GM23338 (cell line): Measurements from ENCODE around the gene SPECC1L. TPM values are rescaled to one million over a fixed set of nuclear protein-coding genes. Genes with fewer than 3 reads are reported as not detected.

Experiments
- ATAC-seq: fragments of 200-7000 bp; cut with Tn5 transposase; 3 replicates; pipeline ENCODE4 v1.9.1; 2020
- DNase-seq: peaks from one replicate; pipeline ENCODE4 v3.0.0-alpha.2; 2015; ENCODE audit warnings: low spot score
- H2AFZ ChIP-seq: fragments of 200-600 bp; sonication (generic); 2 replicates; pipeline ENCODE4 v1.8.0; 2016; ENCODE audit warnings: antibody characterized with exemption, mild to moderate bottlenecking, moderate library complexity
- H3F3A ChIP-seq: fragments of 200-600 bp; sonication (generic); replicated peaks from 2 replicates; pipeline ENCODE4 v1.8.0; 2017; ENCODE audit warnings: antibody characterized with exemption, mixed run types, low read depth
- H3K27ac ChIP-seq: fragments of 200-600 bp; sonication (generic); 2 replicates; pipeline ENCODE4 v1.6.1; 2016; ENCODE audit warnings: low read depth
- H3K27me3 ChIP-seq: fragments of 200-600 bp; sonication (generic); 2 replicates; pipeline ENCODE4 v1.8.0; 2016; ENCODE audit warnings: mild to moderate bottlenecking, mixed run types, moderate library complexity; ENCODE audit not compliant: insufficient read depth
- H3K36me3 ChIP-seq: fragments of 200-600 bp; sonication (generic); 2 replicates; pipeline ENCODE4 v1.8.0; 2016; ENCODE audit warnings: mild to moderate bottlenecking; ENCODE audit not compliant: insufficient read depth
- H3K4me1 ChIP-seq: fragments of 200-600 bp; sonication (generic); 2 replicates; pipeline ENCODE4 v1.8.0; 2016; ENCODE audit warnings: mild to moderate bottlenecking, moderate library complexity; ENCODE audit not compliant: insufficient read depth
- H3K4me2 ChIP-seq: fragments of 200-600 bp; sonication (generic); 2 replicates; pipeline ENCODE4 v1.7.1; 2017; ENCODE audit warnings: mixed run types
- H3K4me3 ChIP-seq: fragments of 200-600 bp; sonication (generic); 2 replicates; pipeline ENCODE4 v1.6.1; 2016; ENCODE audit warnings: mixed run types
- H3K79me2 ChIP-seq: fragments of 200-600 bp; sonication (generic); replicated peaks from 2 replicates; pipeline ENCODE4 v1.8.0; 2017; ENCODE audit warnings: mild to moderate bottlenecking; ENCODE audit not compliant: insufficient read depth
- H3K9me2 ChIP-seq: fragments of 200-600 bp; sonication (generic); 2 replicates; pipeline ENCODE4 v1.8.0; 2017; ENCODE audit not compliant: insufficient read depth
- H4K20me1 ChIP-seq: fragments of 200-600 bp; sonication (generic); replicated peaks from 2 replicates; pipeline ENCODE4 v1.8.0; 2017; ENCODE audit warnings: mild to moderate bottlenecking; ENCODE audit not compliant: insufficient read depth
- H3K27ac Mint-ChIP-seq: 2 replicates; pipeline ENCODE4 v1.8.0; 2020; ENCODE audit warnings: inconsistent platforms, mild to moderate bottlenecking, moderate library complexity, mixed read lengths
- H3K27me3 Mint-ChIP-seq: 3 replicates; pipeline ENCODE4 v1.8.0; 2022; ENCODE audit warnings: low read depth, mild to moderate bottlenecking, moderate library complexity, mixed read lengths, inconsistent platforms; ENCODE audit not compliant: insufficient read depth, poor library complexity
- H3K36me3 Mint-ChIP-seq: 3 replicates; pipeline ENCODE4 v1.8.0; 2021; ENCODE audit warnings: low read depth, mild to moderate bottlenecking, inconsistent platforms, moderate library complexity, mixed read lengths
- H3K4me1 Mint-ChIP-seq: 3 replicates; pipeline ENCODE4 v1.8.0; 2020; ENCODE audit warnings: mild to moderate bottlenecking, inconsistent platforms, mixed read lengths
- H3K4me3 Mint-ChIP-seq: 3 replicates; pipeline ENCODE4 v1.8.0; 2021; ENCODE audit warnings: moderate library complexity, mild to moderate bottlenecking, inconsistent platforms, mixed read lengths
- H3K9me3 Mint-ChIP-seq: 3 replicates; pipeline ENCODE4 v1.8.0; 2020; ENCODE audit warnings: moderate library complexity, mild to moderate bottlenecking, inconsistent platforms, mixed read lengths
- CREB1 ChIP-seq: fragments of 250-450 bp; sonication (Bioruptor Pico); IDR thresholded peaks from 2 replicates; pipeline ENCODE4 v1.5.0; 2020; ENCODE audit warnings: low read depth, mild to moderate bottlenecking, moderate library complexity
- CTCF ChIP-seq, 2 experiments: fragments of 200-600 bp in 1 of 2; sonication (generic) in 1 of 2; conservative IDR thresholded peaks; 2 replicates each; pipeline versions ENCODE4 v1.5.1 to v1.6.1; 2016 to 2017; ENCODE audit warnings: antibody characterized with exemption in 2 of 2, low read depth in 2 of 2, mild to moderate bottlenecking in 2 of 2, moderate library complexity in 1 of 2
- ETS1 ChIP-seq: IDR thresholded peaks from 2 replicates; pipeline ENCODE4 v1.6.1; 2016; ENCODE audit warnings: antibody characterized with exemption
- EZH2 ChIP-seq: fragments of 200-600 bp; sonication (generic); IDR thresholded peaks from one replicate; pipeline ENCODE4 v1.8.0; 2017; ENCODE audit warnings: antibody characterized with exemption, mild to moderate bottlenecking, low read depth; ENCODE audit not compliant: unreplicated experiment
- EZH2phosphoT487 ChIP-seq: fragments of 200-600 bp; sonication (generic); IDR thresholded peaks from one replicate; pipeline ENCODE4 v1.8.1; 2018; ENCODE audit warnings: antibody characterized with exemption; ENCODE audit not compliant: unreplicated experiment
- JUNB ChIP-seq: IDR thresholded peaks from one replicate; pipeline ENCODE4 v1.6.1; 2016; ENCODE audit warnings: antibody characterized with exemption; ENCODE audit not compliant: unreplicated experiment
- NANOG ChIP-seq: IDR thresholded peaks from 2 replicates; pipeline ENCODE4 v1.6.1; 2016; ENCODE audit warnings: antibody characterized with exemption, borderline replicate concordance
- POLR2AphosphoS5 ChIP-seq: IDR thresholded peaks from 2 replicates; pipeline ENCODE4 v1.6.1; 2016; ENCODE audit warnings: antibody characterized with exemption, low read depth
- STAT1 ChIP-seq: IDR thresholded peaks from one replicate; pipeline ENCODE4 v1.6.1; 2016; ENCODE audit warnings: antibody characterized with exemption; ENCODE audit not compliant: unreplicated experiment
- ZNF114 ChIP-seq: fragments of 250-450 bp; sonication (Bioruptor Pico); IDR thresholded peaks from 2 replicates; pipeline ENCODE4 v1.5.0; 2020; ENCODE audit warnings: mild to moderate bottlenecking, moderate library complexity
- ZNF331 ChIP-seq: fragments of 250-450 bp; sonication (Bioruptor Pico); IDR thresholded peaks from 2 replicates; pipeline ENCODE4 v1.5.0; 2020; ENCODE audit warnings: low read depth, mild to moderate bottlenecking, moderate library complexity
- polyA plus RNA-seq: library from polyadenylated mRNA; unstranded; fragments of >200 nt; fragmentation: Nextera tagmentation; extraction: Ambion mirVana; gene quantifications from 2 replicates; pipeline ENCODE4 v1.2.1, GENCODE V29; 2016
- total RNA-seq: library from RNA; depleted of rRNA; stranded (reverse); fragments of >200 nt; shearing (Covaris generic); gene quantifications from 2 replicates; pipeline ENCODE4 v1.2.3, GENCODE V29; 2014
- TF ChIP-seq, protein P1 (sequence below): fragments of 250-450 bp; sonication (Bioruptor Pico); IDR thresholded peaks from 2 replicates; pipeline ENCODE4 v1.5.0; 2020; ENCODE audit warnings: mild to moderate bottlenecking, moderate library complexity
- TF ChIP-seq, protein P2 (sequence below): IDR thresholded peaks from one replicate; pipeline ENCODE4 v1.6.1; 2018; ENCODE audit warnings: antibody characterized with exemption; ENCODE audit not compliant: unreplicated experiment

The SPECC1L gene
- total and polyA plus RNA-seq, 2 experiments from 2014 or later = 24.3 to 44.7 TPM

DNA sequence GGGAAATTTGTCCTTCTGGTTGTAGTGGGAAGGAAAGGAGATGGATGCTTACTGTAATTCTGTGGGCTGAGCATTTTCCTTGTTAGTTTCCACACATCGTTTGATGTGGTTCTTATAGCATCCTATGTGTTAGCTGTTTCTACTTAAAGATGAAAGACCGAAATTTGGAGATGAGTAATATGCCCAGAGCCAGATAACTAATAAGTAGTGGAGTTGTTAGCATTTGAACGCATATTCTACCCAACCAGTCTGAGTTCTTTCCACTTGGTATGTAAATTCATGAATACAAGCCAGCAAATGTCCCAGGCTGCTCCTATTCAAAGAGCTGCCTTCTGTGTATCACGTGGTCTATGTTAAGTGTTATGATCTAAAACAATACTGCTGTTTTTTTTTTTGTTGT lies 14.6 kb downstream of the SPECC1L start:
- Mint-ChIP-seq H3K27ac (peak overlapping the region; percentile 1; the same call in 1 of the 2 replicates), H3K4me1 (peaks cover 49% of the 10 kb centered on the region), H3K27me3 (peaks cover 1% of the 10 kb centered on the region), H3K36me3 (no peaks in the 10 kb centered on the region; the same call in 2 of the 3 replicates), H3K4me3 (no peak overlapping the region), H3K9me3 (no peaks in the 10 kb centered on the region)
- H2AFZ ChIP-seq = no peak overlapping the region
- no peak for TF ChIP-seq CTCF (conservative IDR thresholded peaks at IDR 0.05; ENCODE audit: low read depth in 2 of 2)
- no peak for TF ChIP-seq ETS1
- TF ChIP-seq EZH2 = no peak
- TF ChIP-seq CREB1 (CRISPR knock-in tag) = no peak
- no peak for TF ChIP-seq JUNB
- TF ChIP-seq, protein P1, sequence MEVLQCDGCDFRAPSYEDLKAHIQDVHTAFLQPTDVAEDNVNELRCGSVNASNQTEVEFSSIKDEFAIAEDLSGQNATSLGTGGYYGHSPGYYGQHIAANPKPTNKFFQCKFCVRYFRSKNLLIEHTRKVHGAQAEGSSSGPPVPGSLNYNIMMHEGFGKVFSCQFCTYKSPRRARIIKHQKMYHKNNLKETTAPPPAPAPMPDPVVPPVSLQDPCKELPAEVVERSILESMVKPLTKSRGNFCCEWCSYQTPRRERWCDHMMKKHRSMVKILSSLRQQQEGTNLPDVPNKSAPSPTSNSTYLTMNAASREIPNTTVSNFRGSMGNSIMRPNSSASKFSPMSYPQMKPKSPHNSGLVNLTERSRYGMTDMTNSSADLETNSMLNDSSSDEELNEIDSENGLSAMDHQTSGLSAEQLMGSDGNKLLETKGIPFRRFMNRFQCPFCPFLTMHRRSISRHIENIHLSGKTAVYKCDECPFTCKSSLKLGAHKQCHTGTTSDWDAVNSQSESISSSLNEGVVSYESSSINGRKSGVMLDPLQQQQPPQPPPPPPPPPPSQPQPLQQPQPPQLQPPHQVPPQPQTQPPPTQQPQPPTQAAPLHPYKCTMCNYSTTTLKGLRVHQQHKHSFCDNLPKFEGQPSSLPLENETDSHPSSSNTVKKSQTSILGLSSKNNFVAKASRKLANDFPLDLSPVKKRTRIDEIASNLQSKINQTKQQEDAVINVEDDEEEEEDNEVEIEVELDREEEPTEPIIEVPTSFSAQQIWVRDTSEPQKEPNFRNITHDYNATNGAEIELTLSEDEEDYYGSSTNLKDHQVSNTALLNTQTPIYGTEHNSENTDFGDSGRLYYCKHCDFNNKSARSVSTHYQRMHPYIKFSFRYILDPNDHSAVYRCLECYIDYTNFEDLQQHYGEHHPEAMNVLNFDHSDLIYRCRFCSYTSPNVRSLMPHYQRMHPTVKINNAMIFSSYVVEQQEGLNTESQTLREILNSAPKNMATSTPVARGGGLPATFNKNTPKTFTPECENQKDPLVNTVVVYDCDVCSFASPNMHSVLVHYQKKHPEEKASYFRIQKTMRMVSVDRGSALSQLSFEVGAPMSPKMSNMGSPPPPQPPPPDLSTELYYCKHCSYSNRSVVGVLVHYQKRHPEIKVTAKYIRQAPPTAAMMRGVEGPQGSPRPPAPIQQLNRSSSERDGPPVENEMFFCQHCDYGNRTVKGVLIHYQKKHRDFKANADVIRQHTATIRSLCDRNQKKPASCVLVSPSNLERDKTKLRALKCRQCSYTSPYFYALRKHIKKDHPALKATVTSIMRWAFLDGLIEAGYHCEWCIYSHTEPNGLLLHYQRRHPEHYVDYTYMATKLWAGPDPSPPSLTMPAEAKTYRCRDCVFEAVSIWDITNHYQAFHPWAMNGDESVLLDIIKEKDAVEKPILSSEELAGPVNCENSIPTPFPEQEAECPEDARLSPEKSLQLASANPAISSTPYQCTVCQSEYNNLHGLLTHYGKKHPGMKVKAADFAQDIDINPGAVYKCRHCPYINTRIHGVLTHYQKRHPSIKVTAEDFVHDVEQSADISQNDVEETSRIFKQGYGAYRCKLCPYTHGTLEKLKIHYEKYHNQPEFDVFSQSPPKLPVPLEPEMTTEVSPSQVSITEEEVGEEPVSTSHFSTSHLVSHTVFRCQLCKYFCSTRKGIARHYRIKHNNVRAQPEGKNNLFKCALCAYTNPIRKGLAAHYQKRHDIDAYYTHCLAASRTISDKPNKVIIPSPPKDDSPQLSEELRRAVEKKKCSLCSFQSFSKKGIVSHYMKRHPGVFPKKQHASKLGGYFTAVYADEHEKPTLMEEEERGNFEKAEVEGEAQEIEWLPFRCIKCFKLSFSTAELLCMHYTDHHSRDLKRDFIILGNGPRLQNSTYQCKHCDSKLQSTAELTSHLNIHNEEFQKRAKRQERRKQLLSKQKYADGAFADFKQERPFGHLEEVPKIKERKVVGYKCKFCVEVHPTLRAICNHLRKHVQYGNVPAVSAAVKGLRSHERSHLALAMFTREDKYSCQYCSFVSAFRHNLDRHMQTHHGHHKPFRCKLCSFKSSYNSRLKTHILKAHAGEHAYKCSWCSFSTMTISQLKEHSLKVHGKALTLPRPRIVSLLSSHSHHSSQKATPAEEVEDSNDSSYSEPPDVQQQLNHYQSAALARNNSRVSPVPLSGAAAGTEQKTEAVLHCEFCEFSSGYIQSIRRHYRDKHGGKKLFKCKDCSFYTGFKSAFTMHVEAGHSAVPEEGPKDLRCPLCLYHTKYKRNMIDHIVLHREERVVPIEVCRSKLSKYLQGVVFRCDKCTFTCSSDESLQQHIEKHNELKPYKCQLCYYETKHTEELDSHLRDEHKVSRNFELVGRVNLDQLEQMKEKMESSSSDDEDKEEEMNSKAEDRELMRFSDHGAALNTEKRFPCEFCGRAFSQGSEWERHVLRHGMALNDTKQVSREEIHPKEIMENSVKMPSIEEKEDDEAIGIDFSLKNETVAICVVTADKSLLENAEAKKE = no peak
- TF ChIP-seq POLR2AphosphoS5 = no peak
- no peak for TF ChIP-seq ZNF331
- no peak for TF ChIP-seq NANOG
- TF ChIP-seq ZNF114 (CRISPR knock-in tag) = no peak
- TF ChIP-seq STAT1 = no peak
- TF ChIP-seq, protein P2, sequence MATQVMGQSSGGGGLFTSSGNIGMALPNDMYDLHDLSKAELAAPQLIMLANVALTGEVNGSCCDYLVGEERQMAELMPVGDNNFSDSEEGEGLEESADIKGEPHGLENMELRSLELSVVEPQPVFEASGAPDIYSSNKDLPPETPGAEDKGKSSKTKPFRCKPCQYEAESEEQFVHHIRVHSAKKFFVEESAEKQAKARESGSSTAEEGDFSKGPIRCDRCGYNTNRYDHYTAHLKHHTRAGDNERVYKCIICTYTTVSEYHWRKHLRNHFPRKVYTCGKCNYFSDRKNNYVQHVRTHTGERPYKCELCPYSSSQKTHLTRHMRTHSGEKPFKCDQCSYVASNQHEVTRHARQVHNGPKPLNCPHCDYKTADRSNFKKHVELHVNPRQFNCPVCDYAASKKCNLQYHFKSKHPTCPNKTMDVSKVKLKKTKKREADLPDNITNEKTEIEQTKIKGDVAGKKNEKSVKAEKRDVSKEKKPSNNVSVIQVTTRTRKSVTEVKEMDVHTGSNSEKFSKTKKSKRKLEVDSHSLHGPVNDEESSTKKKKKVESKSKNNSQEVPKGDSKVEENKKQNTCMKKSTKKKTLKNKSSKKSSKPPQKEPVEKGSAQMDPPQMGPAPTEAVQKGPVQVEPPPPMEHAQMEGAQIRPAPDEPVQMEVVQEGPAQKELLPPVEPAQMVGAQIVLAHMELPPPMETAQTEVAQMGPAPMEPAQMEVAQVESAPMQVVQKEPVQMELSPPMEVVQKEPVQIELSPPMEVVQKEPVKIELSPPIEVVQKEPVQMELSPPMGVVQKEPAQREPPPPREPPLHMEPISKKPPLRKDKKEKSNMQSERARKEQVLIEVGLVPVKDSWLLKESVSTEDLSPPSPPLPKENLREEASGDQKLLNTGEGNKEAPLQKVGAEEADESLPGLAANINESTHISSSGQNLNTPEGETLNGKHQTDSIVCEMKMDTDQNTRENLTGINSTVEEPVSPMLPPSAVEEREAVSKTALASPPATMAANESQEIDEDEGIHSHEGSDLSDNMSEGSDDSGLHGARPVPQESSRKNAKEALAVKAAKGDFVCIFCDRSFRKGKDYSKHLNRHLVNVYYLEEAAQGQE = no peak
- TF ChIP-seq EZH2phosphoT487 = no peak
- no peak for DNase-seq
- no peak overlapping the region for H3K4me3 ChIP-seq
- H3K4me1 ChIP-seq = peaks cover 29% of the 10 kb centered on the region
- H3K79me2 ChIP-seq = peaks cover 96% of the 10 kb centered on the region
- H4K20me1 ChIP-seq = peaks cover 32% of the 10 kb centered on the region
- H3F3A ChIP-seq = no peaks in the 10 kb centered on the region
- no peaks in the 10 kb centered on the region for H3K36me3 ChIP-seq
- H3K27me3 ChIP-seq = no peaks in the 10 kb centered on the region
- no peak; the same call in 2 of the 3 replicates for ATAC-seq
- H3K27ac ChIP-seq = no peak overlapping the region
- H3K9me2 ChIP-seq = no peaks in the 10 kb centered on the region
- H3K4me2 ChIP-seq = peak overlapping the region; percentile 16; the same call in 1 of the 2 replicates
